ENCODE measurements around the gene SLC25A19.

The SLC25A19 gene

DNA sequence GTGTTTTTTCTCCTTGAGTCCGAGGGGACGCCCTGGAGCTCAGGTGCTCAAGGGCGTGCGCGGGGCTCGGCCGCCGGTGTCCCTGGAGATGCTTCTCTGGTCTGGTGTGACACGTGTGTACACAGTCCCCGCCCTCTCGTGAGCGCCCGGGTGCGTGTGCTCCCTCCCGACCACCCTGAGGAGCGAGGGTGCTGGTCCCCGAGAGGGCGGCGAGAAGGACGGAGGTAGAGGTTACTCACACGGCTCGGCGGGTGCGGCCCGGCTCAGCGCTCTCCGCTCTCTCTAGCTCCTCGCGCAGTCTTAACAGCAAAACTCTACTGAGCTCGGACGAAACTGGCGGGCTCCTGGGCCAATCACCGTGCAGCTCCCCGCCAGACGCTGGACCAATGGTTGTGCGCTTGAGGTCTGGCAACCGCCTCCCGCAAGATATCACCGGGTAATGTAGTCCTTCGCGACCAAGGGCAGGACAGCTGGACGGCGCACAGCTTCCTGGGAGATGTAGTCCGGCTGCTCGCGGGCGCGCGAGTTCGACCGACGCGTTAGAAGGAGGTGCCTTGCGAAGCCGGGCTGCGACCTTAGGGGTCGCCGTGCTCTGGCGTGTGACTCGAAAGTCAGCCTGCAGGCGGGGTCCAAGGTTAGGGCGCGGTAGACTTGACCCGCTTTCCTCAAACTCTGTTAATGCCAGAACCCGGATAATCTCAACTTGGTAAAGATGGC is at the start of gene SLC25A19:
Gene SLC25A19, minus strand, starts transcription at position 319 of the 717 bp plus-strand sequence. CDS start 2,669 bp downstream, outside the sequence.
- peak; percentile 90 for DNase-seq

DNA sequence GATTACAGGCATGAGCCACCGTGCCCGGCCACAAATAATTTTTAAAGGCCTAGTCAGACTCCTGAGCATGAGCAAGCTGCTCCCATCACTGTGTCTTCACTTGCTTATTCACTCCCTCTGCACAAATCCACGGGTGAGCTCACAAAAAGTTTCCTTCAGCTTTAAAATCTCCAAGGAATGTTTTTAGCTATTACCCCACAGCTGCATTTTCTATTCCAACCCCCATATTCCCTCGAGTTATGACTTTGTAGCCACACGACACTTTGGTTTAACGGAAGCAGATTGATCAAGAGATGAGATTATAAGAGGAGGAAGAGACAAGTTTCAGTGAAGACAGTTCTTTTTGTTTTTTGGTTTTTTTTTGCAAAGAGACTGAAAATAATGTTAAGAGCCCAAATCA is 49.1 kb upstream of the SLC25A19 start:
- no peak for DNase-seq

- no peak for DNase-seq
Measured at GRCh38 chr17:75335315-75335714, 46.1 kb upstream of the SLC25A19 start.

- DNase-seq: no peak
Measured at GRCh38 chr17:75334723-75335122, 45.5 kb upstream of the SLC25A19 start.

GRCh38 chr17:75331671-75332070 is 42.4 kb upstream of the SLC25A19 start:
- DNase-seq: no peak

- no peak for DNase-seq
Measured at GRCh38 chr17:75327757-75328156, 38.5 kb upstream of the SLC25A19 start.

DNA sequence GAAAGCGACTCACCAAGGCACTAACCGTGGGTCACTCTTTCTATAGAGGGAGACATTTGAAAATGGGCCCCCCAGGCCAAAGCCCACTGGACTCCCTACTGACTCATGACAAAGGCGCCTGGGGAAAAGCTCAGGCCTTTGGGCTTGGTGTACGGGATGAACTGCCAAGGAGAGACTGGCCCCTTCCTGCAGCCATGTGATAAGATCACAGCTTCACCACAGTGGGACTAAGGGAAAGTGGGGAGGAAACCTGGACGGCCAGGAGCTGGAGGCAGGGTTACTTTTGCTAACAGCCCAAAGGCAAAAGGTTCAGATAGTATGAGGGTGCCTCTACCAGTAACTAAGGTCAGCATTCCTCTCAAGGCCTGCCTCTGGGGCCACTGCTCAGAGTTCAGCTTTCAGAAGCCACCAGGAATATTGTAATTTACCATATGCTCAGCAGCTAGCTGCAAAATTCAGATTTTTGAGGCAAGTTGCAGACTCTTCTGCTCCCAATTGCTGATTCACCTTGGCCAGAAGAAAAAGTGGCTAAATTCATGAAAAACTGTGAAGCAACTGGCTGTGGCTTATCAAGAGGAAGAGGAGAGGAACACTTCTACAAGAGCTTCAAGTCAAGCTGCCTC is 37.1 kb upstream of the SLC25A19 start:
- DNase-seq: no peak

- no peak for DNase-seq
Measured at GRCh38 chr17:75325827-75326225, 36.6 kb upstream of the SLC25A19 start.

DNA sequence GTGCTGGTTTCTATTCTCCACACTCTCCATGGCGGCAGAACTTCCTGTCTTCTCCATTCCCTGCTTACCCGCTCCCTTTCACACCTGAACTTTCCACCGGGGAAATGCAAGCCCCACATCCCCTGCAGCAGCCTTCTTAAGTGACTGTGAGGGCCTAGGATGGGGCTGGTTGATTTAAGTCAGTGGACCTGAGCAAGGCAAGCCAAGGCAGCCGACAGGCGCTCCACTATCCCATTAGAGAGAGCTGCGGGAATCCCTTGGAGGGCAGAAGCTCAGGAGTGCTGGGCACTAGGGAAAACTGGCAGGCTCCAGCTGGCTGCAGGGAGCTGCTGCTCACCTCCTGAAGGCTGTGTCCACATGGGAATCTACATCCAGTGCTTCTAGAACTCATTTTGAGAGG is 36.1 kb upstream of the SLC25A19 start:
- DNase-seq: no peak

DNA sequence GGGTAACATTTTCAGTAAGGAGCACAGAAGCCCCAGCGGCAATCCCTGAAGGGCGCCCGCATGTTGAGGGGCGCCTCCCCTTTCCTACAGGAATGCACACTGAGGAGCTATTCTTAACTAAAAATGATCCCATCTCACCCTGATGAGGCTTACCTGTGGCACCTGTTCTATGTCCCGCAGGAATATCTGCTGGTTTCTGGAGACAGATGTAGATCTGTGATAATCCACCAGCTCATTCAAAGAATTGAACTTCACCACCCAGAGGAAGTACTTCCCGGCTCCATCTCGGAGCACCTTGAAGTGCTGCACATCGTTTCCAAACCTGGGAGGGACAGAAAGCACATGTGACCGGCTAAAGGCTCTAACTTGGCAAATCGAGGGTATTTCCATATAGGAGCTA is 32.3 kb upstream of the SLC25A19 start:
- no peak for DNase-seq

DNA sequence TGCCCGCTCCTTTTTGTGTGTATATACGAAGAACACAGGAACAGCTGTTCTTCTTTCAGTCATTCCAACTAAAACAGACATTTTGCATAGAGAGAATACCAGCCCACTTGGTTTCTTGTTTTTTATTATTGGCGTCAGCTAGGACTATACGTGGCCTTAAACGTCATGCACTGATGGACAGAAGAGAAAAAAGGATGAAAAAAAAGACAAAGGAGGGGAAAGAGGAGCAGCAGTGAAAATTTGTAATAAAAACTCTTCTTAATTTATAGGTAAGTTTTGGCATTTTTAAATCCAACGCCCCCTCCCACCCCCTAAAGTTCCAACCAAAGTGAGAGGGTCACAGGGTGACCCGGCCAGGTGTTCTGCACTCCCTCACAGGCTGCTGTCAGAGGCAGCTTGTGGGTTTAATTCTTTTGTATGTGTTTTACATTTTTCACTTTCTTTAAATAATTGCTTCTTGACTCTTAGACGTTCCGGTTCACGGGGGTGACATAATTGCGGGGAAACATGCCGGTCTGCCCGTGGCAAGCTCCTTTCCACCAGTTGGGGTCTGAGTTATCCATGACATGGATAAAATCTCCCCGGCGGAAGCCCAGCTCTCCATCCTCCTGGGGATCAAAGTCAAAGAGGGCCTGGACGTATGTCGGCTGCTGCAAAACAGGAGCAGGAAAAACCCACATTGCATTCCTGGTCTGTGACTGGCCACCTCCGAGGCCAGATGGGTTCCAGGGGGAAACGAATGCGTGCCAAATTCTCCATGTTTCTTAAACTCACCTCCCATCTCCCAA is 30.9 kb upstream of the SLC25A19 start:
- no peak for DNase-seq

DNA sequence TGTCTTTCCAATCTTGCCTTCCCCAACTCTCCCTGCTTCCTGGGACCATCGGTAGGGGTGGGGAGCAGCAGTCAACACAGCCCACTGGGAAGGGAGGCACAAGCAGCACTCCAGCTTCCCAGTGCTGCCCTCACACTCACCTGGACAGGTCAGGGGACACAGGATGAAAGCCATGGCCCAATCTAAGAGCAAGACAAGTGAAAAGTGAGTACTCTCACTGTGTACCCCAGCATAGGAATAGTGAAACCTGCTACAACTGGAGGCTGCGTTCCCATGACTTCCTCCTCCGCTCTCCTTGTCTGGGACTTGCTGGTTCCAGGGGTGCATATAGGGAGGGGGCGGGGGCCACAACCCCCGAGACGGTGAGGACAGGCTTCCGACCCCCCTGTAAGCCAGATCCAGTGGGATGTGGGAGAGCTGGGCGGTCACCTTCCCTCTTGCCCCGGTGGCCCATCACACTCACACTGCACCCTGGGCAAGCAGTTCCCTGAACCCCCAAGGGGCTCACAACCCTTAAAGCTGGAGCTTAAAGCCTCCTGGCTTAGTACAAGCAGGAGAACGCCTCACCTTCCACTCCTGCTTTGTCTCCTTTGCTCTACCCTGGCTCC is 29.5 kb upstream of the SLC25A19 start:
- DNase-seq: no peak

GRCh38 chr17:75318211-75318610 is 29.0 kb upstream of the SLC25A19 start:
- no peak for DNase-seq

GRCh38 chr17:75317671-75318070 is 28.4 kb upstream of the SLC25A19 start:
- no peak for DNase-seq

GRCh38 chr17:75316253-75316652 is 27.0 kb upstream of the SLC25A19 start:
- no peak for DNase-seq

DNA sequence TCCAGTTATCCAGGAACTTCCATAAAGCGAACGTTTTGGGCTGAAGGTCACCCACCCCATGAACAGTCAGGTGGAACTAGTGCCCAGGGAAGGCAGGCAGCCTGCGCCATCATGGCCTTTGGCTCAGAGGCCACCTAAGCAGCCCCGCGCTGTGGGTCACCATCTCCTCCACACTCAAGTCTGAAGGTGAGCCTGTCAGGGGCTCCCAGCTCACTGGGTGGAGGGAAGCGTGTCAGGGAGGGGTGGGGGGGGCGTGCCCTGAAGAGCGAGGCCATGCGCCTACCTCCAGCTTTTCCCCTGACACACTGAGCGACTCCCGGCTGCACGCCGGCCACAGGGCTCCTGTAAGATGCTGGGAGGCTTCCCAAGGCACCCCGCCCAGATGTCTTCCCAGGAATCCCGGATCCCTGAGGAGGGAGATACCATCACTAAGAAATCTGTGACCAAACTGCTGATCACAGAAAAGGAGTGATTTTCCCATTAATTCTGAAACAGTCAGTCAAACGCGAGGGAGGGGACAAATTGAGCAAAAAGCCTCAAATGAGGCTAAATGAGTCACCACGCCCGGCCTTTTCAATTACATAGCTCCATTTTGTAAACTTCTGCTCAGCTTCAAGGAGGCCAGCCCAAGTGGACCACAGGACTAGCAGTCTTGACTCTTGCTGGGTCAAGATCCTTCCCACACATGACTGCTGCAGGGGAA is 26.5 kb upstream of the SLC25A19 start:
- DNase-seq: no peak

GRCh38 chr17:75313941-75314551 is 24.8 kb upstream of the SLC25A19 start:
- no peak for DNase-seq

DNA sequence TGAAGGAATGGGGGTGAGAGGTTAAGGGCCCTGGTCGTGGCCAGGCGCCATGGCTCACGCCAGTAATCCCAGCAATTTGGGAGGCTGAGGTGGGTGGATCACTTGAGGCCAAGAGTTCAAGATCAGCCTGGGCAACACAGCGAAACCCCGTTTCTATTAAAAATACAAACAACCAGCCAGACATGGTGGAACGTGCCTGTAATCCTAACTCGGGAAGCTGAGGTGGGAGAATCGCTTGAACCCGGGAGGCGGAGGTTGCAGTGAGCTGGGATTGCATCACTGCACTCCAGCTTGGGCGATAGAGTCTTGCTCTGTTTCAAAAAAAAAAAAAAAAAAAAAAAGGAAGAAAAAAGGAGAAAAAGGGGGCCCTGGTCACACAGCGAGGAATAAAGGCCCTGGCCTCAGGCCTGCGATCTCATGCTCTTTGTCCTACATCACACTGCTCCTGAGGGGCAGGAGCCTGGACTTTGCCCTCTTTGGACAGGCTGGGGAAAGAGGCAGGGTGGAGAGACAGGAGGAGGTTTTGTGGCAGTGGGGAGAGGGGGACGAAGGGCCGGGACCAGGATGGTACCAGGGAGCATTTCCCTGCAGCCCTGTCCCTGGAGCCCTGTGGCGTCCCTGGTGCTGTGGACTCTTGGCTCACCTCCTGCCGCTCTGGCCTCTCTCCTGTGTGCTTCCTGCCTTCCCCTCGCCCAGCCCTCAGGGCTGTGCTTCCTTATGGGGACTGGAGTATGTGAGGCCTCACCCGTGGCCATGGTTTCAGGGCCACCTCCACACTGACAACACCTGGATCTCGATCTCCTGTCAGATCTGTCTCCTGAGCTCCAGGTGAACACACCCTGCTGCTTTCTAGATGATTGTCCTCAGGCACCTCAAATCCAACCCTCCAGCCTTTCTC is 19.7 kb upstream of the SLC25A19 start:
- no peak for DNase-seq

- DNase-seq: no peak
Measured at GRCh38 chr17:75307957-75308731, 18.9 kb upstream of the SLC25A19 start.

DNA sequence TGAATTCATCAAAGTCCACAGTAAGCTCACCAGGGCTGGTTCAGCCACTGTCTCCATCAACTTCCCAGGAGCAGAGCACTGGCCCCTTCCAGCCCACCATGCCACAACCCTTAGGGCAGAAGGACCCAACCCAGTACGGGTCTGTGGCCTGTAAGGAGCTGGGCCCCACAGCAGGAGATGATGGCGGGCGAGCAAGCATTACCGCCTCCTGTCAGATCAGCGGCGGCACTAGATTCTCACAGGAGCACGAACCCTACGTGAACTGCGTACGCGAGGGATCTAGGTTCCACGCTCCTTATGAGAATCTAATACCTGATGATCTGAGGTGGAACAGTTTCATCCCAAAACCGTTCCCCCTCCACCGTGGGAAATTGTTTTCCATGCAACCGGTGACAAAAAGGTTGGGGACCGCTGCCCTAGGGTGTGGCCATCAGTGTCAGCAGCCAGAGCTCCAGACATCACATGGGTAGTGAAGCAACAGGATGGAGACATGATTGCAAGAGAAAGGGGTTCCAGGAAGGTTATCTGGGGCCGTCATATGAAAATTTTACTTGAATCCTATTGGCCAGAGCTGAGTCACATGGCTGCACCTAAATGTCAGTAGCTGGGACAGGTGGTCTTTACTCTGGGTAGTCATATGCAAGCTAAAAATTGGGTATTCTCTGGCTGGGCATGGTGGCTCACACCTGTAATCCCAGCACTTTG is 12.4 kb upstream of the SLC25A19 start:
- DNase-seq: no peak

Data from NCI-H748 treated with DMSO at 0.1 percent for 48 hours (cell line).